ENCODE measurements around the gene KIF18A.
A peak's percentile ranks its signal among the peaks of the same experiment; 100 is the strongest.
"Not testable (repeated sequence)": the region's sequence is repeated elsewhere in the genome, so short reads cannot be mapped to it uniquely, and the experiment has no call there.

The KIF18A gene

GRCh38 chr11:28107191-28107749 lies 686 bp downstream of the KIF18A start:
- peak overlapping the region; percentile 73 to 74 for H3K4me3 ChIP-seq (replicated peaks in 1 of 2; ENCODE audit: low read depth in 2 of 2, low read length in 2 of 2)
- TF ChIP-seq, protein P1, sequence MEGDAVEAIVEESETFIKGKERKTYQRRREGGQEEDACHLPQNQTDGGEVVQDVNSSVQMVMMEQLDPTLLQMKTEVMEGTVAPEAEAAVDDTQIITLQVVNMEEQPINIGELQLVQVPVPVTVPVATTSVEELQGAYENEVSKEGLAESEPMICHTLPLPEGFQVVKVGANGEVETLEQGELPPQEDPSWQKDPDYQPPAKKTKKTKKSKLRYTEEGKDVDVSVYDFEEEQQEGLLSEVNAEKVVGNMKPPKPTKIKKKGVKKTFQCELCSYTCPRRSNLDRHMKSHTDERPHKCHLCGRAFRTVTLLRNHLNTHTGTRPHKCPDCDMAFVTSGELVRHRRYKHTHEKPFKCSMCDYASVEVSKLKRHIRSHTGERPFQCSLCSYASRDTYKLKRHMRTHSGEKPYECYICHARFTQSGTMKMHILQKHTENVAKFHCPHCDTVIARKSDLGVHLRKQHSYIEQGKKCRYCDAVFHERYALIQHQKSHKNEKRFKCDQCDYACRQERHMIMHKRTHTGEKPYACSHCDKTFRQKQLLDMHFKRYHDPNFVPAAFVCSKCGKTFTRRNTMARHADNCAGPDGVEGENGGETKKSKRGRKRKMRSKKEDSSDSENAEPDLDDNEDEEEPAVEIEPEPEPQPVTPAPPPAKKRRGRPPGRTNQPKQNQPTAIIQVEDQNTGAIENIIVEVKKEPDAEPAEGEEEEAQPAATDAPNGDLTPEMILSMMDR (IDR thresholded peaks at IDR 0.05; ENCODE audit: low read depth, low read length) = no peak
- peak in 1 of 2 donors; percentile 64 for DNase-seq (ENCODE audit: low read depth in 2 of 2)

GRCh38 chr11:28106353-28107043 lies 1.5 kb downstream of the KIF18A start:
- peak overlapping the region in 1 of 2 donors; percentile 74 for H3K4me3 ChIP-seq (replicated peaks in 1 of 2; ENCODE audit: low read depth in 2 of 2, low read length in 2 of 2)
- TF ChIP-seq, protein P1 (IDR thresholded peaks at IDR 0.05; ENCODE audit: low read depth, low read length) = no peak
- DNase-seq (ENCODE audit: low read depth in 2 of 2) = no peak

GRCh38 chr11:28105869-28106268 lies 2.1 kb downstream of the KIF18A start:
- H3K4me3 ChIP-seq (replicated peaks in 1 of 2; ENCODE audit: low read depth in 2 of 2, low read length in 2 of 2) = no peak overlapping the region
- DNase-seq (ENCODE audit: low read depth in 2 of 2) = no peak
- TF ChIP-seq, protein P1 (IDR thresholded peaks at IDR 0.05; ENCODE audit: low read depth, low read length) = no peak

DNA sequence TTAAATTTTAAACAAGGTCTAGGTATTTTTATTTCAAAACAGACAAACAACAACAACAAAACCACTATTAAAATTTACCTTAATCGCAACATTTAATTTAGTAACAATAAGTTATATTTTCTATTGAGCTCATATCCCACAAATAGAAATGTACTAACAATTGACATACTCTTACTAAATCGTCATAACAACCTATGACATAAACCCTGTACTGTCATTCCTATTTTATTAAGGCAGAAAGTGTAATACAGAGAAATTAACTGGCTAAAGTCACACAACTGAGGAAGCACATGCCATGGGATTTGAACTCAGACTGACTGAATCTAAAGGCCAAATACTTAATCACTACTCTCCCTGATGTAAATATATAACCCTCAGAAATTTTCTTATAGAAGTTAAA lies 3.0 kb downstream of the KIF18A start:
- H3K4me3 ChIP-seq (replicated peaks in 1 of 2; ENCODE audit: low read depth in 2 of 2, low read length in 2 of 2) = no peak overlapping the region
- DNase-seq (ENCODE audit: low read depth in 2 of 2) = no peak
- TF ChIP-seq, protein P1 (IDR thresholded peaks at IDR 0.05; ENCODE audit: low read depth, low read length) = no peak

DNA sequence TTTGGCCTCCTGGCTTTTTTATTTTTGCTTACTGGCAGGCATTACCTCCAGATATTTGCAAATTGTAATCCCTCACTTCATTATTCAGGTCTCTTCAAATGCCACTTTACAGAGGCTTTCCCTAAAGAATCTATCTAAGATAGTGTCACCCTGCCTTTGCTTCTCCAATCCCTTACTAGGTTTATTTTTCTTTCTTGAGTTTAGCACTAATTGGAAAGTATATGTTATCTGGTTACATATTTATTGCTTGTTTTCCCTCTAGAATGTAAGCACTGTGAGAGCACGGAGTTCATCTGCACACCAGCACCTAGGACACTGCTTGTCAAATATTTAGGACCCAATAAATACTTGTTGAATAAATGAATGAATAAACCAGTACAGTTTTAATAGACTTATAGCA lies 3.5 kb downstream of the KIF18A start:
- TF ChIP-seq, protein P1 (IDR thresholded peaks at IDR 0.05; ENCODE audit: low read depth, low read length) = no peak
- no peak overlapping the region for H3K4me3 ChIP-seq (replicated peaks in 1 of 2; ENCODE audit: low read depth in 2 of 2, low read length in 2 of 2)
- DNase-seq (ENCODE audit: low read depth in 2 of 2) = no peak

DNA sequence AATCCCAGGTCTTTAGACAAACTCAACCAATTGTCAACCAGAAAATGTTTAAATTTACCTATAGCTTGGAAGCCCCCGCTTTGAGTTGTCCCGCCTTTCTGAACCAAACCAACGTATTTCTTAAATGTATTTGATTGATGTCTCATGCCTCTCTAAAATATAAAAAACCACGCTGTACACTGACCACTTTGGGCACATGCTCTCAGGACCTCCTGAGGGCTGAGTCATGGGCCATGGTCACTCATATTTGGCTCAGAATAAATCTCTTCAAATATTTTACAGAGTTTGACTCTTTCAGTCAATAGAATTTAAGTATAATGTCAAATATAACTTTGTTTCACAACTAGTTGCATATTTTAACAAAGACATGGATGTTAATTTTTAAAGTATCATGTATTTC lies 5.7 kb downstream of the KIF18A start:
- DNase-seq (ENCODE audit: low read depth in 2 of 2) = peak in 1 of 2 donors; percentile 31
- H3K4me3 ChIP-seq (replicated peaks in 1 of 2; ENCODE audit: low read depth in 2 of 2, low read length in 2 of 2) = not testable (repeated sequence)

DNA sequence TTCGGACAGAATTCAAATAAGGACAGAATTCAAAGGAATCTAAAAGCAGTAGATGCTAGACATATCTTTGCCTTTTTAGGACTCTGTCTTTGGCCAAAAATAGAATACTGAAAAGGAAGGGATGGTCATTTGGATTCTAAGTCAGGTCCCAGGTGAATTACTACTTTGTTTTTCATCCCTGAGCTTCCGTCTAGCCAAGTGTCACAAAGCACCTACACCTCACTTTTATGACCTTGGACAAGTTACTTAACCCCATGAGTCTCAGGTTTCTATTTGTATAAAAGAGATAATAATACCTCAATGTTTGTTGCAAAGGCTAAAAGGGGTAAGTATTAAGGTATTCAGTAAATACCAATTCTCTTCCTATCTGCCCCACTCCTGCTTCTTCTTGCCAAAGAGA lies 7.3 kb downstream of the KIF18A start:
- DNase-seq (ENCODE audit: low read depth in 2 of 2) = no peak
- TF ChIP-seq, protein P1 (IDR thresholded peaks at IDR 0.05; ENCODE audit: low read depth, low read length) = no peak
- no peak overlapping the region for H3K4me3 ChIP-seq (replicated peaks in 1 of 2; ENCODE audit: low read depth in 2 of 2, low read length in 2 of 2)
